ENCODE results near the gene DBNL.
A peak's percentile ranks its signal among the peaks of the same experiment; 100 is the strongest.

DBNL gene

GRCh38 chr7:44073664-44074348 is 29.3 kb downstream of the DBNL start:
- no peaks in the 10 kb centered on the region for H3K27me3 Mint-ChIP-seq (ENCODE audit: low read depth)
- no peak for DNase-seq (ENCODE audit: low spot score)
- peaks cover 41% of the 10 kb centered on the region for H3K36me3 Mint-ChIP-seq (ENCODE audit: low read depth)
- H3K4me1 Mint-ChIP-seq (ENCODE audit: low read depth) = peaks cover 7% of the 10 kb centered on the region
- H3K27ac Mint-ChIP-seq = no peak overlapping the region
- H3K4me3 Mint-ChIP-seq = no peak overlapping the region
- H3K9me3 Mint-ChIP-seq = no peaks in the 10 kb centered on the region

DNA sequence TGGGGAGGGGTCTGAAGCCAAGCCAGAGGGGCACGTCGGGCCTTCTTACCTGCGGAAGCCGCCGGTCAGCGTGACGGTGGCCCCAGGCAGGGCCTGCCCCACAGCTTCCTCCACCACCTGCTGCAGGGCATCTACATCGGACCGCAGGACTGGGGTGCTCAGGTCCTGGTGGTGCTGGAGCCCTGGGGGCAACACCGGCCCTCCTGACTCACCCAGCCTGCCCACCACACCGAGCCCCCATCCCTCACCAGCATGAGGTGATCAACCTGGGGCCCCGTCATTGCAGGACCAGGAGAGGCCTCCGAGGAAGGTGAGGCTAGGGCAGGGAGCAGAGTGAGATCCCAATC is 29.8 kb downstream of the DBNL start:
- DNase-seq (ENCODE audit: low spot score) = no peak
- Mint-ChIP-seq H3K27me3 (ENCODE audit: low read depth) (no peaks in the 10 kb centered on the region), H3K36me3 (ENCODE audit: low read depth) (peaks cover 41% of the 10 kb centered on the region), H3K27ac (no peak overlapping the region), H3K4me3 (no peak overlapping the region), H3K9me3 (no peaks in the 10 kb centered on the region), H3K4me1 (ENCODE audit: low read depth) (peaks cover 7% of the 10 kb centered on the region)

DNA sequence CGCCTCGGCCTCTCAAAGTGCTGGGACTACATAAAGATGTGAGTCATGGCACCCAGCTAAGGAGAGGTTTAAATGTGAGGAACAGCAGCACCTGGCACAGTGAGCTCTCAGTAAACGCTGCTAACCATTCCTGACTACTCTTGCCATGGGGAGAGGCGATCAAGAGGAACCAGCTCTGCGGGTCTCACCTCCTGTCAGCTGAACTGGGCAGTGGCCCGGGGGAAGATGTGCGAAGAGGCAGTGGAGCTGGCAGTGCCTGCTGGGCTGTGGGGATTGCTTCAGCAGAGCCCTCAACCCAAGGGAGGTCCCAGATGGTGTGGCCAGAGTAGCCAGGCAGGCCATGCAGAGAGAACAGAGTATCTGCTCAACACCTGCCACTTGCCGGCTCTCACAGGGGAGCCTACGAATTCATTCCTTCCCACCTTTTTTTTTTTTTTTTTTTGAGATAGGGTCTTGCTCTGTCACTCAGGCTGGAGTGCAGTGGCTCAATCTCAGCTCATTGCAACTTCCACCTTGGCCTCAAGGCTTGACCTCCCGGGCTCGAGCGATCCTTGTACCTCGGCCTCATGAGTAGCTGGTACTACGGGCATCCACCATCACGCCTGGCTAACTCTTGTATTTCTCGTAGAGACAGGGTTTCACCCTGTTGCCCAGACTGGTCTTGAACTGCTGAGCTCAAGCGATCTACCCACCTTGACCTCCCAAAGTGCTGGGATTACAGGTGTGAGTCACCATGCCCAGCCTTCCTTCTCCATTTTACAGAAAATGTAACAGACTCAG is 31.0 kb downstream of the DBNL start:
- Mint-ChIP-seq H3K4me1 (ENCODE audit: low read depth) (peaks cover 7% of the 10 kb centered on the region), H3K4me3 (no peak overlapping the region), H3K27ac (no peak overlapping the region), H3K27me3 (ENCODE audit: low read depth) (no peaks in the 10 kb centered on the region), H3K9me3 (no peaks in the 10 kb centered on the region), H3K36me3 (ENCODE audit: low read depth) (peaks cover 41% of the 10 kb centered on the region)
- DNase-seq (ENCODE audit: low spot score) = no peak

GRCh38 chr7:44076101-44076895 is 31.8 kb downstream of the DBNL start:
- peaks cover 13% of the 10 kb centered on the region for H3K4me1 Mint-ChIP-seq (ENCODE audit: low read depth)
- no peaks in the 10 kb centered on the region for H3K9me3 Mint-ChIP-seq

GRCh38 chr7:44077061-44077460 is 32.6 kb downstream of the DBNL start:
- no peak for DNase-seq (ENCODE audit: low spot score)
- H3K27ac Mint-ChIP-seq = no peak overlapping the region
- H3K4me1 Mint-ChIP-seq (ENCODE audit: low read depth) = peaks cover 15% of the 10 kb centered on the region
- H3K4me3 Mint-ChIP-seq = no peak overlapping the region
- peaks cover 44% of the 10 kb centered on the region for H3K36me3 Mint-ChIP-seq (ENCODE audit: low read depth)
- no peaks in the 10 kb centered on the region for H3K27me3 Mint-ChIP-seq (ENCODE audit: low read depth)
- no peaks in the 10 kb centered on the region for H3K9me3 Mint-ChIP-seq

More at GRCh38 chr7:44076101-44076895, 31.8 kb downstream of the DBNL start:
- H3K27me3 Mint-ChIP-seq (ENCODE audit: low read depth) = no peaks in the 10 kb centered on the region
- no peak overlapping the region for H3K27ac Mint-ChIP-seq
- H3K4me3 Mint-ChIP-seq = no peak overlapping the region
- peaks cover 46% of the 10 kb centered on the region for H3K36me3 Mint-ChIP-seq (ENCODE audit: low read depth)
- DNase-seq (ENCODE audit: low spot score) = no peak

DNA sequence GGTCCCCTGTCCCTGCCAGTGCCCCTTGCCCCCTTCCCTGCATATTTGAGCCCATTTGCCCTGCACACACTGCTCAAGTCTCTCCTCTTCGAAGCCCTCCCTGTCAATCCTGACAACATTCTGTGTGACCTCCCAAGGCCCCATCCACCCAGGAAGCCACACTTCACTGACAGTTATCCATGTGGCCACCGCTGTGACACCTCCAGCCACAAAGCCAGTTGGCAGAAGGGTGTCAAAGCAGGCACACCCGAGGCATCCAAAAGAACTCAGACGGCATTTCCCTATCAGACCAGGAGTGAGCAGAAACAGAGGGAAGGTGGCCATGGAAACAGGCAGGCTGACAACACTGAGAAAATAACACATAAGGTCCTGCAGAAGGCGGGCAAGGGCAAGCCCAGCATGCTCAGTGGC is 33.2 kb downstream of the DBNL start:
- no peak overlapping the region for H3K27ac Mint-ChIP-seq
- peaks cover 39% of the 10 kb centered on the region for H3K36me3 Mint-ChIP-seq (ENCODE audit: low read depth)
- H3K27me3 Mint-ChIP-seq (ENCODE audit: low read depth) = no peaks in the 10 kb centered on the region
- H3K4me3 Mint-ChIP-seq = no peak overlapping the region
- H3K4me1 Mint-ChIP-seq (ENCODE audit: low read depth) = peaks cover 15% of the 10 kb centered on the region
- DNase-seq (ENCODE audit: low spot score) = no peak
- H3K9me3 Mint-ChIP-seq = no peaks in the 10 kb centered on the region

DNA sequence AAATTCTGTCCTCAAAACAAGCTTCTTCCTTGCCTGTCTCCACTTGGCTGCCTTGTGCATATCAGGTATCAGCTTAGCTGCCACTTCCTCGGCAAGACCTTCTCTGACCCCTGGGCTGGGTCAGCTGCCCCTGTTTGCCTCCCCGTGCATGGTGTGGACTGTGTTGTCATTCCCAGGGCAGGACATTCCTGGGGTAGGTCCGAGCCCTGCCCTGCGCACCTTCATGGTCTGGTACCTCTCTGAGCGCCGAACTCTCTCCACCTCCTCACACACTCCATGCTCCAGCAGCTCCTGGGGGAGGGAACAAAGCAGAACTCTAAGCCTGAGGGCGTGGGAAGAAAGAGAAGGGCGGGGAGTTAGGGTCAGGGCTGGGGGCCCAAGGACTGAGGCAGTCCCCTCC is 34.0 kb downstream of the DBNL start:
- no peak overlapping the region for H3K27ac Mint-ChIP-seq
- no peak for DNase-seq (ENCODE audit: low spot score)
- no peaks in the 10 kb centered on the region for H3K9me3 Mint-ChIP-seq
- H3K4me1 Mint-ChIP-seq (ENCODE audit: low read depth) = peaks cover 21% of the 10 kb centered on the region
- H3K4me3 Mint-ChIP-seq = no peak overlapping the region
- no peaks in the 10 kb centered on the region for H3K27me3 Mint-ChIP-seq (ENCODE audit: low read depth)
- peaks cover 33% of the 10 kb centered on the region for H3K36me3 Mint-ChIP-seq (ENCODE audit: low read depth)

- H3K36me3 Mint-ChIP-seq (ENCODE audit: low read depth) = peaks cover 28% of the 10 kb centered on the region
- DNase-seq (ENCODE audit: low spot score) = no peak
- H3K9me3 Mint-ChIP-seq = no peaks in the 10 kb centered on the region
- no peak overlapping the region for H3K4me3 Mint-ChIP-seq
- peaks cover 21% of the 10 kb centered on the region for H3K4me1 Mint-ChIP-seq (ENCODE audit: low read depth)
- no peaks in the 10 kb centered on the region for H3K27me3 Mint-ChIP-seq (ENCODE audit: low read depth)
- no peak overlapping the region for H3K27ac Mint-ChIP-seq
Observed at GRCh38 chr7:44079331-44080021, 35.0 kb downstream of the DBNL start.

- H3K9me3 Mint-ChIP-seq = no peaks in the 10 kb centered on the region
- H3K27ac Mint-ChIP-seq = no peak overlapping the region
- H3K4me1 Mint-ChIP-seq (ENCODE audit: low read depth) = peaks cover 21% of the 10 kb centered on the region
- no peak for DNase-seq (ENCODE audit: low spot score)
- H3K4me3 Mint-ChIP-seq = no peak overlapping the region
- H3K36me3 Mint-ChIP-seq (ENCODE audit: low read depth) = peaks cover 24% of the 10 kb centered on the region
- no peaks in the 10 kb centered on the region for H3K27me3 Mint-ChIP-seq (ENCODE audit: low read depth)
Observed at GRCh38 chr7:44080118-44080517, 35.6 kb downstream of the DBNL start.

DNA sequence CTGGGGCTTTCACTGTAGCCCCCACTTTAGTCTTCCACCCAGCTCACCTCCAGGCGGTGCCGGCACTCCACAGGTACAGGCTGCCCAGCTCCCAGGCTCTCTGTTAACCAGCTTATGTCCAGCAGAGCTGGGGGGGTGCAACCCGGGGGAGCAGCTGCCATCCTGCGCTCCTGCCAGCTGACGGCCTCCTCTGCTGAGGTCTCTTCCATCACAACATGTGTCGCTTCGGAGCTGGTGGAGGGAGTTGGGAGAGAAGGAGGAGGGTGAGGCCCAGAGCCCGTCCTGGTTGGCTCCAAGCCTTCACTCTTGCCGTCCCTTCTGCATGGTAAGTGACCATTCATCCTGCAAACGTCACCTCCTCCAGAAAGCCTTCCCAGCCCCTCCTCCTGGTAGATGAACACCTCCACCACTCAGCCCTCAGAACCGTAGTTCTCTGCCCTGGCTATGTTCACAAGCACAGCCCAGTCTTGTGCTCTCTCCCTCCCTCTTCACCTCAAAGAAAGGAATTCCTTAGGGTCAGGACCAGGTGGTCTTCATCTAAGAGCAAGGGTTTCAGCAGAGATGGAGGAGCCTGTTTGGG is 36.3 kb downstream of the DBNL start:
- H3K27me3 Mint-ChIP-seq (ENCODE audit: low read depth) = no peaks in the 10 kb centered on the region
- peak overlapping the region; percentile 80 for H3K4me3 Mint-ChIP-seq
- H3K36me3 Mint-ChIP-seq (ENCODE audit: low read depth) = peaks cover 24% of the 10 kb centered on the region
- peaks cover 21% of the 10 kb centered on the region for H3K4me1 Mint-ChIP-seq (ENCODE audit: low read depth)
- no peak for DNase-seq (ENCODE audit: low spot score)
- H3K9me3 Mint-ChIP-seq = no peaks in the 10 kb centered on the region
- peak overlapping the region; percentile 95 for H3K27ac Mint-ChIP-seq

GRCh38 chr7:44081266-44081748 is 36.8 kb downstream of the DBNL start:
- peaks cover 21% of the 10 kb centered on the region for H3K4me1 Mint-ChIP-seq (ENCODE audit: low read depth)

GRCh38 chr7:44082541-44083207 is 38.2 kb downstream of the DBNL start:
- peaks cover 17% of the 10 kb centered on the region for H3K36me3 Mint-ChIP-seq (ENCODE audit: low read depth)
- no peaks in the 10 kb centered on the region for H3K9me3 Mint-ChIP-seq
- H3K27me3 Mint-ChIP-seq (ENCODE audit: low read depth) = no peaks in the 10 kb centered on the region
- DNase-seq (ENCODE audit: low spot score) = peak; percentile 98
- peak overlapping the region; percentile 80 for H3K4me3 Mint-ChIP-seq
- peaks cover 20% of the 10 kb centered on the region for H3K4me1 Mint-ChIP-seq (ENCODE audit: low read depth)
- H3K27ac Mint-ChIP-seq = peak overlapping the region; percentile 80

More at GRCh38 chr7:44081266-44081748, 36.8 kb downstream of the DBNL start:
- no peaks in the 10 kb centered on the region for H3K27me3 Mint-ChIP-seq (ENCODE audit: low read depth)
- peak overlapping the region; percentile 80 for H3K4me3 Mint-ChIP-seq
- no peaks in the 10 kb centered on the region for H3K9me3 Mint-ChIP-seq
- H3K27ac Mint-ChIP-seq = peak overlapping the region; percentile 95
- no peak for DNase-seq (ENCODE audit: low spot score)
- peaks cover 24% of the 10 kb centered on the region for H3K36me3 Mint-ChIP-seq (ENCODE audit: low read depth)

GRCh38 chr7:44083796-44084195 is 39.3 kb downstream of the DBNL start:
- Mint-ChIP-seq H3K4me3 (peak overlapping the region; percentile 37), H3K9me3 (no peaks in the 10 kb centered on the region), H3K27me3 (ENCODE audit: low read depth) (no peaks in the 10 kb centered on the region), H3K4me1 (ENCODE audit: low read depth) (peaks cover 14% of the 10 kb centered on the region), H3K27ac (no peak overlapping the region), H3K36me3 (ENCODE audit: low read depth) (peaks cover 7% of the 10 kb centered on the region)
- no peak for DNase-seq (ENCODE audit: low spot score)

Measured in T-helper 2 cell treated with Interferon-gamma antibody and Interleukin-4, amounts not matched to agents 5 μg/mL and 100 μg/mL, for 36 hours (primary cell).